Kidney (tissue), 14 donors: ENCODE data around the gene CD38. TPM values are rescaled to one million over a fixed set of nuclear protein-coding genes. Genes with fewer than 3 reads are reported as not detected.

Experiments
- DNase-seq, 5 donors: peaks; one replicate each; pipeline ENCODE4 v3.0.0-alpha.2; 2013 to 2020
- FAIRE-seq: peaks from 2 replicates; lab custom pipeline; 2012; peaks lifted over from hg19 to GRCh38; lab: Jason Lieb, UNC
- H3K27ac ChIP-seq, 2 donors: one replicate each; pipeline ENCODE4 v1.7.0; 2013; ENCODE audit warnings: low read depth in 2 of 2, low read length in 2 of 2, inconsistent platforms in 1 of 2
- H3K27me3 ChIP-seq: one replicate; pipeline ENCODE4 v1.7.1; 2013; ENCODE audit warnings: low read length, inconsistent platforms; ENCODE audit not compliant: control insufficient read depth, insufficient read depth
- H3K36me3 ChIP-seq, 3 donors: one replicate each; pipeline versions ENCODE4 v1.7.0 to v1.7.1; 2013; ENCODE audit warnings: low read length in 3 of 3, control low read depth in 1 of 3, inconsistent platforms in 1 of 3; ENCODE audit not compliant: insufficient read depth in 3 of 3, control insufficient read depth in 2 of 3
- H3K4me1 ChIP-seq, 3 donors: one replicate each; pipeline versions ENCODE4 v1.7.0 to v1.7.1; 2013; ENCODE audit warnings: low read length in 3 of 3, inconsistent platforms in 1 of 3, low read depth in 1 of 3; ENCODE audit not compliant: control insufficient read depth in 2 of 3, insufficient read depth in 2 of 3
- H3K4me3 ChIP-seq, 3 donors: one replicate each; pipeline versions ENCODE4 v1.7.0 to v1.8.1; 2013; ENCODE audit warnings: low read length in 3 of 3, control low read depth in 1 of 3, inconsistent platforms in 1 of 3
- H3K9ac ChIP-seq, 3 donors: one replicate each; pipeline versions ENCODE4 v1.7.0 to v1.7.1; 2013; ENCODE audit warnings: low read length in 3 of 3, control low read depth in 1 of 3, inconsistent platforms in 1 of 3
- H3K9me3 ChIP-seq, 3 donors: one replicate each; pipeline versions ENCODE4 v1.7.0 to v1.7.1; 2013; ENCODE audit warnings: low read length in 3 of 3, control low read depth in 1 of 3, inconsistent platforms in 1 of 3; ENCODE audit not compliant: control insufficient read depth in 2 of 3, insufficient read depth in 1 of 3
- CTCF ChIP-seq: IDR thresholded peaks from 3 replicates; pipeline ENCODE4 v1.5.1; 2012; ENCODE audit warnings: mild to moderate bottlenecking, moderate library complexity, borderline replicate concordance; ENCODE audit not compliant: insufficient read depth; ENCODE audit errors: extremely low read depth
- intact Hi-C: fragments of 100-400 bp; cut with DNase I; formaldehyde crosslinking; loops from one replicate; pipeline ENCODE4 v1.11.1; 2022
- polyA plus RNA-seq: library from polyadenylated mRNA; stranded (reverse); fragments of 350-450 nt; fragmentation: Illumina TruSeq; extraction: RNeasy Lipid Tissue Mini Kit (QIAGEN cat#74804); gene quantifications from one replicate; pipeline ENCODE4 v1.2.3, GENCODE V29; 2014; ENCODE audit warnings: low read depth, low replicate concordance; ENCODE audit not compliant: insufficient read depth
- total RNA-seq: library from RNA; stranded (reverse); fragmentation: NEBNext Ultra II Directional; extraction: Animal tissue kit (Norgen Biotek cat#: 25700); gene quantifications from one replicate; pipeline ENCODE4 v1.2.1, GENCODE V29; 2021
- donor health status: control.
- donor health status: control.
- donor health status: control.
- donor health status: control.
- donor health status: control.
- donor health status: DM: yes; HTN: yes; CAD: no.
- donor health status: Normal renal cell carcinoma (clear cell type).

Gene CD38
- total and polyA plus RNA-seq, 2 donors from 2014 or later = 0.15 to 8.9 TPM

- Histone ChIP-seq H3K4me3 (no peak overlapping the region), H3K9me3 (no peaks in the 10 kb centered on the region), H3K27ac (no peak overlapping the region), H3K9ac (no peak overlapping the region), H3K27me3 (no peaks in the 10 kb centered on the region), H3K4me1 (no peaks in the 10 kb centered on the region), H3K36me3 (no peaks in the 10 kb centered on the region)
- FAIRE-seq (no peak), DNase-seq (no peak)
- intact Hi-C loops = no loop called here
- no peak for TF ChIP-seq CTCF
These were observed 11.3 kb upstream of the CD38 start for GRCh38 chr4:15766821-15767220.

GRCh38 chr4:15769202-15769601, 8.9 kb upstream of the CD38 start:
- no peaks in the 10 kb centered on the region for H3K27me3 ChIP-seq
- intact Hi-C loops = no loop called here

GRCh38 chr4:15771216-15772058, 6.7 kb upstream of the CD38 start:
- intact Hi-C loops = no loop called here
- H3K9ac ChIP-seq = no peak overlapping the region

More at GRCh38 chr4:15769202-15769601, 8.9 kb upstream of the CD38 start:
- FAIRE-seq (no peak), DNase-seq (no peak)
- H3K36me3 ChIP-seq = no peaks in the 10 kb centered on the region
- no peaks in the 10 kb centered on the region for H3K4me1 ChIP-seq
- no peak for TF ChIP-seq CTCF
- no peak overlapping the region for H3K9ac ChIP-seq
- no peak overlapping the region for H3K27ac ChIP-seq
- no peak overlapping the region for H3K4me3 ChIP-seq
- no peaks in the 10 kb centered on the region for H3K9me3 ChIP-seq

More at GRCh38 chr4:15771216-15772058, 6.7 kb upstream of the CD38 start:
- no peak for DNase-seq
- H3K9me3 ChIP-seq = no peaks in the 10 kb centered on the region
- H3K36me3 ChIP-seq = no peaks in the 10 kb centered on the region
- H3K27ac ChIP-seq = no peak overlapping the region
- no peak overlapping the region for H3K4me3 ChIP-seq
- no peak for TF ChIP-seq CTCF
- H3K27me3 ChIP-seq = no peaks in the 10 kb centered on the region
- no peak for FAIRE-seq
- no peaks in the 10 kb centered on the region for H3K4me1 ChIP-seq
